Head of caudate nucleus (tissue), 42 donors: ENCODE results near the gene DISC1.

Experiments used
- DNase-seq, 42 donors: peaks; one replicate each; pipeline versions ENCODE4 v3.0.0 to v3.0.0-alpha.2; 2020 to 2021; ENCODE audit warnings: mixed read lengths in 7 of 42
- intact Hi-C: fragments of 100-400 bp; cut with DNase I; formaldehyde crosslinking; loops from one replicate; pipeline ENCODE4 v1.15.0; 2022

DISC1 gene

GRCh38 chr1:231972111-231972445 lies 345.5 kb downstream of the DISC1 start:
- intact Hi-C loops, result no loop called here
- DNase-seq, result no peak

GRCh38 chr1:231973830-231974229 lies 347.2 kb downstream of the DISC1 start:
- no peak for DNase-seq
- intact Hi-C loops, result no loop called here

GRCh38 chr1:231976231-231976630 lies 349.6 kb downstream of the DISC1 start:
- intact Hi-C loops, result no loop called here
- no peak for DNase-seq

DNA sequence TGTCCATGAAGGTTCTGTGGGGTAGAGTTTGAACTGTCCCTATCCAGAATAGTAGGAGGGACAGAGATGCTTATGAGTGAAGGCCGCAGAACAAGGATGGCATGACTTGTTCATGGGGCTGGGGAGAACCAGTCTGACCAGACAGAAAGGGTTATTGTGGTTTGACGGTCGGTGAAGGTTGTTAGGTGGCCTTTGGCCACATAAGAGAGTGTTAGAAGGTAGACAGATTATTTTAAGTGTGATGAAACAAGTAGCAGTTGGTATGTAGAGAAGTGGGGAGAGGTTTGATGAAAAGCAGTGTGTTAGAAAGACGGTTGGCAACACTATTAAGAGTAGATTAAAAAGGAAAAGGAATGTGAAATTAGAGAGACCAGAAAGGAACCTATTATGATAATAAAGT lies 355.1 kb downstream of the DISC1 start:
- DNase-seq, result no peak
- intact Hi-C loops, result no loop called here

DNA sequence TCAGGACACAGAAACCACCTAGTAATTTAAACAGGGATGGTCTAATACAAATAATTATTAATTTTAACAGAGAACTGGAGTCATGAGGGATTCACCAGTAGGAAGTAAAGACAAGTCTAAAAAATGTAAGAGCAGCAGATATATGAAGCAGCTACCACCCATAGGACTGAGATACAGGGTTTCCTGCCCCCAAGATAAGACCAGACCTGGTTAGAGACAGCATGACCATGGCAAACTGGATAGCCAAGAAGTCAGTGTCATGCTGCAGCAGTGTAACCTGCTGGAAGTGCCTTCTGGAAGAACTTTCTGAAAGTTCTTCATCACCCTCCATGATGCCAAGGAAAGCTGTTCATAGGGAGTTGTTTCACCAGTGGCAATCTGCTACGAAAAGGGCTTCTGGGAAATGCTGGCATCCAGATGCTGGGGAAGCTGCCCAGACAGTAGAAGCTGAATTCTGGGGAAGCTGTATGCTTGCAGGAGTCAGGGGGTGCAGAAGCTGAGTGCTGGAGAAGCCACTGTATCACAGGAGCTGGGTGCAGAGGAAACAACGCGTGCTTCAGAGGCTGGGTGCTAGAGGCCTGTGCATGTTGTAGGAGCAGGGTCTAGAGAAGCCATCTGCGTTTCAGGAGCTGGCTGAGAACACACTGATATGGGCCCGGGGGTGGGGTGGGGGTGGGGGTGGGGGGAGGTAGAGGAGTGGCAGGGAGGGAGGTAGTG lies 356.4 kb downstream of the DISC1 start:
- no peak for DNase-seq
- intact Hi-C loops, result no loop called here

- intact Hi-C loops, result no loop called here
- no peak for DNase-seq
Observed at GRCh38 chr1:231983588-231984193, 357.1 kb downstream of the DISC1 start.

- intact Hi-C loops, result no loop called here
- DNase-seq, result no peak
Observed at GRCh38 chr1:231985296-231986023, 358.9 kb downstream of the DISC1 start.

DNA sequence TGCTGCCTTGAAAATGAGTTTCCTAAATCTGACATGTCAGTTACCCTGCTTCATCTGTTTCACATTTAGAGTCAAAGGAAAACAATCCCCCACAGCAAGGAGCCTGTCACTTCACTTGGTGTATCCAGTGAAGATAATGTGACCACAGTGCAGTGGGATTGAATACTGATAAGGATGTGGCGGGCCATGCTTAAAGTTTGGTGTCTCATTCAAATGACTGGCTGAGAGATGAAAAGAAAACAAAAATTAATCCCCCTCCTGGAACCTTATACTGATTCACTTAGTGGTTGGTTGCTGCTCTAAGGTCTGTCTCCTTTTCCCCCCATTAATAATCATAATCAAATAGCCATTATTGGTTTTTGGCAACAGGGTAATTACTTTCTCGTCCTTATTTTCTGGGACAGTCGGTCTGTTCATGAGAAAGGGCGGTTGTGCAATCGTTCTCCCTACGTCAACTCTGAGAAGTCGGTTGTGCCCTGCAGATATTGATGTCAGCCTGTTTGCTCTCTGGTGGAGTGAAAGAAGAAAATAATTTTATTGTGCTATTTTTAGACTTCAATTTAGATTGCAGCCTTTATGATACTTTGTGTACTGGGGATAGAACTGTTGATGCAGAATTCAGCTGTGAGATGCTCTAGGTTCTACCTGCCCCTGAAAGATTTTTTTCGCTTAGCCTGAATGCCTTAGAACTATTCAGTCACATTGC lies 360.2 kb downstream of the DISC1 start:
- DNase-seq, result peak in 1 of 42 donors; percentile 21
- intact Hi-C loops, result no loop called here

DNA sequence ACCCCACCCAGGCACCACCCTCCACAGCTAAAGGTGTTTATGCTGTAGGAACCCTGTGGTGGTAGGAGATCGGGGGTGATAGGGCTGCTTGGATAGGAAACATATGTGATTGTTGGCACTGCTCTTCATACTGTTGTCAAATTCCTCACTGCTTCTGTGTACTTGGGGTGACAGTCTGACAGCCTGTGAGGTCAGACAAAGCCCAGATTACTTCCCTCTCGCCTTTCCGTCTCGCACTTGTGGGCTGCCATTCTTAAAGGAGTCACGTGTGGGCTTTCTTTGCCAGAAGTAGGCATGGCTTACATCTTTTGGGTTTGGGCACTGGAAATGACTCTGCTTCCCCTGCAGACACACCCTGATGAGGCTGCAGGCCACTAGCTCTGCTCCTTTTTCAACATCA lies 363.8 kb downstream of the DISC1 start:
- DNase-seq, result no peak
- intact Hi-C loops, result no loop called here

DNA sequence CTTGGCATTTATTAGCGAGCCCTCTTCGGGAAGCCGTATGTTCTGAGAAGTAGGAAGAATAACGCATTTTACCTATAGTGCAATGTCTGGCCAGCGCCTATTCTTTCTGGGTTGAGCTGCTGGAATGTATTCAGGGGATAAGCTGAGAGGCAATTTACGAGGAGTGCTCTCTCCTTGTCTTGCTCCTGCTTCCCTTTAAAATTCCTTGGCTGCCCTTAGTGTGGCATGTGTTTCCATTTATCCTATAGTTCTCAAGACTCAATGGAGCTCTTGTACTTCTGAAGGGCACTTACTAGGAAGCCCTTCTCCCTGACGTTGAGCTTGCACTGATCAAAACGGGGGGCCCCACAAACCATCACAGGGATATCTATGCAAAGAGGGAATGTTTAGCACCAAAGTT lies 364.6 kb downstream of the DISC1 start:
- no peak for DNase-seq
- intact Hi-C loops, result no loop called here

GRCh38 chr1:231993968-231994455 lies 367.4 kb downstream of the DISC1 start:
- DNase-seq, result peak in 1 of 42 donors; percentile 5
- intact Hi-C loops, result no loop called here

GRCh38 chr1:231998791-231999190 lies 372.2 kb downstream of the DISC1 start:
- intact Hi-C loops, result no loop called here
- no peak for DNase-seq

GRCh38 chr1:232005300-232005699 lies 378.7 kb downstream of the DISC1 start:
- DNase-seq, result no peak
- intact Hi-C loops, result no loop called here

- peak in 4 of 42 donors; percentile 12 to 47 (median 30) for DNase-seq
- intact Hi-C loops, result no loop called here
Observed at GRCh38 chr1:232009741-232010140, 383.2 kb downstream of the DISC1 start.

GRCh38 chr1:232011961-232012360 lies 385.4 kb downstream of the DISC1 start:
- no peak for DNase-seq
- intact Hi-C loops, result no loop called here

DNA sequence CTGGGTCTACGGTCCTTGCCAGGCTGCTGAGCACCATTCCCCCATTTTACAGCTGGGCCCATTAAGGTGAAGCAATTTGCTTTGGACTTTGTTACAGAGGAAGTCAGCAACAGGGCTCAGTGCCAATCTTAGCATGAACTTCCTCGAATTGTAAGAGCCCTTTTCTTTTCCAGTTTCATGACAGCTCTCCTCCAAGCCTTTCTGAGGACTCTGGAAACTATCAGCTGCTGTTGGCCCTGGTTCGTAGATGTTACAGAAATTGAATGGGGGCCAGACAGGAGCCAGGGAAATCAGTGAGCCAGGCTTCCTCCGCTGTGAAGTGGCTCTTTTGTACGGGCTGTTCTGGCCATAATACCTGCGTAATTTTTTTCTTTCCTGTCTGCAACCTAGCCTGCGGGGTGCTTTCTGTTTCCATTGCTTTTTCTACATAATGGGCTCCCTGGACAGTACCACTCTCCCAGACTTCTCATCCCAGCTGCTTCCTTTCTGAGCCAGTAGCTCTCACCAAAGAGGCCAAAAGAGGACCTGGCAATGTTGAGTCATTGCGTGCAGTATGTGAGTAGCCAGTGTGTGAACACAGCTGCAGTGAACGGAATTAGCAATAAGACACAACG lies 386.3 kb downstream of the DISC1 start:
- intact Hi-C loops, result no loop called here
- peak in 9 of 42 donors; percentile 3 to 43 (median 9) for DNase-seq

GRCh38 chr1:232014941-232015340 lies 388.4 kb downstream of the DISC1 start:
- DNase-seq, result no peak
- intact Hi-C loops, result no loop called here

DNA sequence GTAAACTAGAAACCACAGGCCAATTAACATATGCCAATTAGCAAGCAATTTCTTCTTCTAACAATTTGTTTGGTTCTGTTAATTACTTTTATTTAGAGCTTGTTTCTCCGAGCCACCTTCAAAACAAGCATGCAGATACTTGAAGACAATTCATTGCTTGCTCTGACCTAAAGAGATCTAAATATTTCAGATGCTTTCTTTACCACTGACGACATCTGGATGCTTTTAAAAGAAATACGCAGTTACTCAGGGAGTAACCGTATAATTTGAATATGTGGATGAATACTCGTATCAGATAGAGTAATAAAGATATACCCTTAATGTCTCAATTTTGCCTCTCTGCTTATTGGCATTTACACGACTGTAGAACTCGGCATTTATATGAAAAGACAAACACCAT lies 390.0 kb downstream of the DISC1 start:
- intact Hi-C loops, result no loop called here
- no peak for DNase-seq

GRCh38 chr1:232017057-232017456 lies 390.5 kb downstream of the DISC1 start:
- intact Hi-C loops, result no loop called here
- no peak for DNase-seq
